Duodenal mucosa (tissue), 2 donors: ENCODE measurements around the gene NTHL1.

Experiments used
- H3K27ac ChIP-seq: one replicate; pipeline ENCODE4 v1.7.0; 2013; ENCODE audit warnings: low read depth, low read length
- H3K27me3 ChIP-seq, 2 donors: one replicate each; pipeline ENCODE4 v1.7.0; 2013; ENCODE audit warnings: low read length in 2 of 2, control low read depth in 1 of 2; ENCODE audit not compliant: insufficient read depth in 2 of 2, control insufficient read depth in 1 of 2
- H3K36me3 ChIP-seq, 2 donors: one replicate each; pipeline ENCODE4 v1.7.0; 2013; ENCODE audit warnings: low read length in 2 of 2, control low read depth in 1 of 2; ENCODE audit not compliant: insufficient read depth in 2 of 2, control insufficient read depth in 1 of 2
- H3K4me1 ChIP-seq, 2 donors: one replicate each; pipeline ENCODE4 v1.7.0; 2013; ENCODE audit warnings: low read length in 2 of 2, control low read depth in 1 of 2; ENCODE audit not compliant: insufficient read depth in 2 of 2, control insufficient read depth in 1 of 2
- H3K4me3 ChIP-seq, 2 donors: one replicate each; pipeline ENCODE4 v1.7.0; 2013; ENCODE audit warnings: low read length in 2 of 2, low read depth in 1 of 2
- H3K9ac ChIP-seq, 2 donors: one replicate each; pipeline ENCODE4 v1.7.0; 2013; ENCODE audit warnings: low read length in 2 of 2, low read depth in 1 of 2
- H3K9me3 ChIP-seq, 2 donors: one replicate each; pipeline ENCODE4 v1.7.0; 2013; ENCODE audit warnings: low read length in 2 of 2, control low read depth in 1 of 2; ENCODE audit not compliant: control insufficient read depth in 1 of 2

Gene NTHL1

GRCh38 chr16:2056077-2056476, 8.4 kb upstream of the NTHL1 start:
- no peaks in the 10 kb centered on the region for H3K27me3 ChIP-seq
- no peak overlapping the region for H3K9ac ChIP-seq
- no peak overlapping the region for H3K27ac ChIP-seq
- H3K36me3 ChIP-seq: peaks cover 8 to 67% of the 10 kb centered on the region in 2 donors
- H3K4me1 ChIP-seq: peaks cover 7 to 9% of the 10 kb centered on the region in 2 donors
- no peak overlapping the region for H3K4me3 ChIP-seq
- no peaks in the 10 kb centered on the region for H3K9me3 ChIP-seq

GRCh38 chr16:2054543-2055245, 7.1 kb upstream of the NTHL1 start:
- Histone ChIP-seq H3K4me3 (no peak overlapping the region), H3K36me3 (peaks cover 9 to 64% of the 10 kb centered on the region in 2 donors), H3K27ac (peak overlapping the region; percentile 11)

GRCh38 chr16:2053897-2054296, 6.3 kb upstream of the NTHL1 start:
- Histone ChIP-seq H3K4me1 (peaks cover 10 to 11% of the 10 kb centered on the region in 2 donors), H3K27ac (no peak overlapping the region), H3K36me3 (peaks cover 9 to 64% of the 10 kb centered on the region in 2 donors), H3K4me3 (no peak overlapping the region), H3K9ac (no peak overlapping the region), H3K27me3 (no peaks in the 10 kb centered on the region), H3K9me3 (no peaks in the 10 kb centered on the region)

More at GRCh38 chr16:2054543-2055245, 7.1 kb upstream of the NTHL1 start:
- Histone ChIP-seq H3K9me3 (no peaks in the 10 kb centered on the region), H3K27me3 (no peaks in the 10 kb centered on the region), H3K9ac (peak overlapping the region in 1 of 2 donors; percentile 33), H3K4me1 (peaks cover 7 to 9% of the 10 kb centered on the region in 2 donors)

GRCh38 chr16:2053211-2053610, 5.6 kb upstream of the NTHL1 start:
- Histone ChIP-seq H3K36me3 (peaks cover 9 to 57% of the 10 kb centered on the region in 2 donors), H3K27ac (no peak overlapping the region), H3K4me1 (peaks cover 17% of the 10 kb centered on the region in 2 donors), H3K9me3 (no peaks in the 10 kb centered on the region), H3K9ac (no peak overlapping the region), H3K27me3 (no peaks in the 10 kb centered on the region), H3K4me3 (no peak overlapping the region)

- Histone ChIP-seq H3K9me3 (no peaks in the 10 kb centered on the region), H3K9ac (peak overlapping the region; percentile 22 to 71), H3K27ac (no peak overlapping the region), H3K36me3 (peaks cover 6 to 28% of the 10 kb centered on the region in 2 donors), H3K4me3 (peak overlapping the region; percentile 79 to 85), H3K27me3 (no peaks in the 10 kb centered on the region), H3K4me1 (peaks cover 20 to 39% of the 10 kb centered on the region in 2 donors)
These were observed 496 bp upstream of the NTHL1 start for GRCh38 chr16:2048116-2048543.

- H3K9me3 ChIP-seq: no peaks in the 10 kb centered on the region
- peak overlapping the region; percentile 79 to 85 for H3K4me3 ChIP-seq
- peak overlapping the region; percentile 13 to 22 for H3K9ac ChIP-seq
- no peaks in the 10 kb centered on the region for H3K27me3 ChIP-seq
- peaks cover 6 to 18% of the 10 kb centered on the region in 2 donors for H3K36me3 ChIP-seq
- H3K4me1 ChIP-seq: peaks cover 22 to 45% of the 10 kb centered on the region in 2 donors
- no peak overlapping the region for H3K27ac ChIP-seq
These were observed 723 bp downstream of the NTHL1 start for GRCh38 chr16:2046893-2047329.

- Histone ChIP-seq H3K4me3 (no peak overlapping the region), H3K27me3 (no peaks in the 10 kb centered on the region), H3K9me3 (no peaks in the 10 kb centered on the region), H3K27ac (no peak overlapping the region), H3K9ac (peak overlapping the region in 1 of 2 donors; percentile 38), H3K4me1 (peaks cover 23 to 47% of the 10 kb centered on the region in 2 donors), H3K36me3 (peaks cover 2 to 11% of the 10 kb centered on the region in 2 donors)
These were observed 1.4 kb downstream of the NTHL1 start for GRCh38 chr16:2045965-2046892.

- H3K9me3 ChIP-seq: no peaks in the 10 kb centered on the region
- peaks cover 33 to 55% of the 10 kb centered on the region in 2 donors for H3K4me1 ChIP-seq
- H3K36me3 ChIP-seq: no peaks in the 10 kb centered on the region
These were observed 3.1 kb downstream of the NTHL1 start for GRCh38 chr16:2044541-2044940.

GRCh38 chr16:2043667-2044451, 3.8 kb downstream of the NTHL1 start:
- Histone ChIP-seq H3K9ac (no peak overlapping the region), H3K9me3 (no peaks in the 10 kb centered on the region), H3K4me1 (peaks cover 38 to 52% of the 10 kb centered on the region in 2 donors), H3K36me3 (no peaks in the 10 kb centered on the region), H3K27me3 (no peaks in the 10 kb centered on the region), H3K27ac (peak overlapping the region; percentile 42), H3K4me3 (no peak overlapping the region)

More at GRCh38 chr16:2044541-2044940, 3.1 kb downstream of the NTHL1 start:
- no peak overlapping the region for H3K27ac ChIP-seq
- no peak overlapping the region for H3K9ac ChIP-seq
- H3K4me3 ChIP-seq: no peak overlapping the region
- H3K27me3 ChIP-seq: no peaks in the 10 kb centered on the region
